OCI-LY1 (cell line): Measurements from ENCODE around the gene SH2D6.

Experiments
- CTCF ChIP-seq: fragments of 200-600 bp; sonication (generic), shearing (Covaris generic); IDR thresholded peaks from 2 replicates; pipeline ENCODE4 v1.5.1; 2017; ENCODE audit warnings: mild to moderate bottlenecking, antibody characterized with exemption, low read length, moderate library complexity, mixed read lengths
- EZH2 ChIP-seq: fragments of 200-600 bp; sonication (generic), shearing (Covaris generic); IDR thresholded peaks from 2 replicates; pipeline ENCODE4 v1.8.0; 2017; ENCODE audit warnings: borderline replicate concordance, mixed run types, mild to moderate bottlenecking, antibody characterized with exemption, low read length, moderate library complexity, mixed read lengths

GRCh38 chr2:85439986-85440385, 21.5 kb downstream of the SH2D6 start:
- TF ChIP-seq CTCF (no peak), EZH2 (no peak)
